Activated T-cell treated with anti-CD3 and anti-CD28 coated beads, Interleukin-2, amount 50 U/mL, for 48 hours (primary cell): ENCODE measurements around the gene TRPV4.

Experiments used
- DNase-seq, 2 experiments: peaks; one replicate each; pipeline ENCODE4 v3.0.0-alpha.2; 2020

Gene TRPV4

DNA sequence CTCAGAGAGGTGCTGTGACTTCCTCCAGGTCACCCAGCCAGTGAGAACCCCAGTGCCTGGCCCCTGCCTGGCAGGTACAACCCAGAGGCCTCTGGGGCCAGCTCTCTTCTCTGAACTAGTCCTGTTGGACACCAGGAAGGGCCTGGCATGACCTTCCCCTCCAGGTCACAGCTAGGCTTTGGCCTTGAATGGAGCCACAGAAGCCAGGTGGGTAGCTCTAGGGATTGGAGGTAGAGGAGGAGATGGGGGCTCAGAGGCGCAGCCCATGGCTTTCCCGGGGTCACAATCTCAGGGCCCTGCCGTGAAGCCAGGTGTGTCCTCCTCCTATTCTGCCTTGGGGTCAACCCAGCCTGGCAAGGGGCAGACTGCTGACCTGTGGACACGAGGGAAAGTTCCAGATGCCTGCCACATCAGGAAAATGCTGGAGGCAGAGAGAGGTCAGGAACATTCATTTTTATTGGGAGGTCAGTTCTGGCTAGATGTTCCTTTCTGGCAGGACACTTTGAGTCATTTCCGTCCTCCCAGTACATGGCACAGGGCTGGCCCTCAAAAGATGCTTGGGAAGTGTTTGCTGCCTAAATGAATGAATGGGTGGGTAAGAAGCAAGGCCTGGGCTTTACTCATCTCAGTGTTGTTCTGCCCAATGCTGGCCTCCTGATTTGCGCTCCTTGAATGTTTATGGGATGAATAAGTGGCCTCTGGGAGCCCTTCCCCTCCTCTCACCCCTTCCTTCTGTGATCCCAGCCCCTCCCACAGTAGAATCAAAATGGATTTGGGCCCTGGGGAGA, 94.1 kb downstream of the TRPV4 start:
- no peak for DNase-seq

DNA sequence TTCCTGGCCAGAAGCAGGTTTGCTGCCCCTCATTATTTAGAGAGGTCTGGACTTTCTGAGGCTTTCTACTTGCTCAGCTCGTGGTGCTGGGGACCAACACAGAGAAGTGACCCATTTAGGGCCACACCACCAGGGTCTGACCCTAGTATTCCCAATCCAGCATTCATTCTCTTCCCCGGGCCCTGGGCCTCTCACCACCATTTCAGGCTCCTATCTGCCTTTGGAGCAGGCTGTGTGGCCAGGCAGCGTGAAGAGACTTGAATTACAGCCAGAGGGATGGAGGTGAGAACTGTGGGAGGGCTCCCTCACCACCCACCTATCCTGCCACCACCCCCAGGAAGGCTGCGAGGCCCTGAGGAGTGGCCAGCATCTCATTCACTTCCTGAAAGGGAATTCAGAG, 95.0 kb downstream of the TRPV4 start:
- no peak for DNase-seq

DNA sequence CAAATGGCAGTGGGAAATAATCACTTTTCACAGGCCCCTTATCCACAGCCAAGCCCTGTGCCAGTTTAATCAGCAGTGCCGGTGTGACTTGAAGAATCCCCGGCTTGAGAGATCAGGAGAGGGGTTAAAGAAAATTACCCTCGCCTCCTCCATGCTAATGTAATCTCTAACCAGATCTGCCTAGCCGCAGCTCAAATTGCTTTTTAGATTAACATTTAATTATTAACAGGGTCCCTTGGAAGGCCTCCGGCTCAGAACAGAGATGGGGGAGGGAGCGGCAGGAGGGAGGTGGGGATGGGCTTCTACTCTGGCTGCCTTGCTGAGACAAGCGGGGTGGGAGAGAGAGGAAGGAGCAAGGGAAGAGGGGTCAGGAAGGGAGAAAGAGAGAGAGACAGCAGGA, 95.6 kb downstream of the TRPV4 start:
- no peak for DNase-seq

DNA sequence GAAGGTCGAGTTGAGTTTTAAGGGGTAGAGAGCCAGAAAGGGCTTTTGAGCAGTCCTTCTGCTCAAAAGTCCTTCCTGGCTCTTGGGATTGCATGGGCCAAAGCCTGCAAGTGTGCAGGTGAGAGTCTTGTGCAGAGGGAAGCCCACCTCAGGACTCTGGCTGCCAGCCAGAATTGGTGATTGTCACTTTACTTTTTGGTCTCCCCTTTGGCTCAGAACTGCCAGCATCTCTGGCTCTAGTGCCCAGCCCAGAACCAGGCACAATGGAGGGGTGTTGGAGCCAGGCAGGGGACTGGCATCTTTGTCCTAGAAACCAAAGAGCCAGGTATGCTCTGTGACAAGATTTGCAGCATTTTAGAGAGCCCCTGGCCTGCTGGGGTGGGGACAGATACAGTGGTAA, 96.1 kb downstream of the TRPV4 start:
- no peak for DNase-seq

GRCh38 chr12:109736552-109737108, 96.6 kb downstream of the TRPV4 start:
- no peak for DNase-seq

DNA sequence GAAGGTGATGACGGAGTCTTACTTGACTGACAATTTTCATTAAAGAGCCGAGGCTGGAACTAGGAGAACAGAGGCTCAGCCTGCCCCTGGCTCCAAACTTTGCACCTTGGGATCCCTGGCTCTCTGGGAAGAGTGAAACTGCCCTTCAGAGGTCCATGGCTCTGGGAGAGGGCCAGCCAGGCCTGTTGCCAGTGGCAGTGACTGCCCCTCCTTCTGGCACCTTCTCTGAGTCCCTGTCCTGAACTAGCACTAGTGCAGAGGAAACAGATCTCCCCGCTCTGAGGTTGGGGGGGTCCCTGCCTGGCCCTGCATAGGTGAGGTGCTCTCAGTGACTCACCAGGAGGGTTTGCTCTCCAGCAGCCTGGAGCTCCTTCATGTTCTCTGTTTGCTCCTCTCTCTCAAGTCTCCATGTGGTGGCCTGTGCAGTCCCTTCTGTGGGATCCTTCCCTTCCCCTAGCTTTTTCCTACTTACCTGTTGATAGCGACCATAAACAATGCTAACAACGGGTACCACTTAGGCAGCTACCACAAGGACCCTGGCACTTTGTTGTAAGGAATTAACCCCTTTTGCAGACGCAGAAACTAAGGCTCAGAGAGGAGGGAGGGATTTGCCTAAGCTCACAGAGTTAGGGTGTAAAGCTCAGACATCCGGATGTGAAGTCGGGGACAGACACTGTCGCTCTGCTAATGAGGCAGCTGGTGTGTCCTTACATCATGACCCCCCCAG, 97.2 kb downstream of the TRPV4 start:
- DNase-seq = no peak

GRCh38 chr12:109735051-109735521, 98.1 kb downstream of the TRPV4 start:
- no peak for DNase-seq

DNA sequence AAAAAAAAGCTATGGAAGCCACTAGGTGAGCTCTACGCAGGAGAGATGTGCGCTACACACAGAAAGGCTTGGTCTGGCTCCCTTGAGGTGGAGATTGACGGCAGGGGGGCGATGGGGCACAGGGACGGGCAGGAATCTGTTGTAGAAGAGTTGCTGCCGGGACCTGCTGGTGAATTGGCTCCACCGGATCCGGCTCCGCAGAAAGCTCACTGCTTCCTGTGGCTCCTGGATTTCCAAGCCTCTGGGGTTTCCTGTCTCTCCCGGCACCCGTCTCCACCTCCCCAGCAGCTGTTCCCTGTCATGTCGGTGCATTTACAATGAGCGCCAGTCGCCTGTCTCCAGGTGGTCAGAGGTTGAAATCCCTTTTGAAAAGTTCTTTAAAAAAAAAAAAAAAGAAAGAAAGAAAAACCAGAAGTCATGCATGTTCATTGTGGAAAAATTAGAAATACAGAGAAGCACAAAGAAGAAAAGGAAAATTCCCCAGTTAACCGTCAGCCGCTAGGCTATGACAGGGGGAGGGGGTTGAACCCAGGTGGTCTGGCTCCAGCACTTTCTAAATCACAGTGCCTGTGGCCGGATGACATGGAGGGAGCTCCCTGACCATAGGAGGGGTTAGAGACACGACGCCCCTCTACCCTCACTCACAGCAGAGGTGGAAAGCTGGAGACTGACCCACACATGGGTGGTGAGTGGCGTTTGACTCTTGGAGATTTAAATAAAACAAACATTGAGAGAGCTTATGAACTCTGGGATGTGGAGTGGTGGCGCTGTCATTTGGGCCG, 98.8 kb downstream of the TRPV4 start:
- DNase-seq = no peak
